GM19023 (cell line): ENCODE data around the gene KIAA1328.
"Not testable (repeated sequence)": the region's sequence is repeated elsewhere in the genome, so short reads cannot be mapped to it uniquely, and the experiment has no call there.

ENCODE experiments used
- ATAC-seq: cut with Tn5 transposase; IDR thresholded peaks from one replicate; pipeline ENCODE4 v1.9.1; 2021; ENCODE audit warnings: mild to moderate bottlenecking, moderate library complexity; ENCODE audit not compliant: unreplicated experiment

KIAA1328 gene

GRCh38 chr18:36828630-36829361, at the start of gene KIAA1328, which contains the start of gene TPGS2:
TSS of gene KIAA1328 (plus strand) at chr18:36829127. CDS start at chr18:36829139, 12 bp downstream.
TSS of gene TPGS2 (minus strand) at chr18:36829002. CDS start at chr18:36828767, 235 bp downstream.
- ATAC-seq, result peak; percentile 94

GRCh38 chr18:36780748-36781147, 48.2 kb upstream of the KIAA1328 start:
- ATAC-seq, result no peak

GRCh38 chr18:36782710-36783109, 46.2 kb upstream of the KIAA1328 start:
- no peak for ATAC-seq

- no peak for ATAC-seq
Measured at GRCh38 chr18:36783792-36784191, 45.1 kb upstream of the KIAA1328 start.

GRCh38 chr18:36786686-36787085, 42.2 kb upstream of the KIAA1328 start:
- ATAC-seq, result no peak

- ATAC-seq, result no peak
Measured at GRCh38 chr18:36792634-36793283, 36.2 kb upstream of the KIAA1328 start.

GRCh38 chr18:36798738-36799473, 30.0 kb upstream of the KIAA1328 start:
- no peak for ATAC-seq

GRCh38 chr18:36805105-36805504, 23.8 kb upstream of the KIAA1328 start:
- no peak for ATAC-seq

- no peak for ATAC-seq
Measured at GRCh38 chr18:36808681-36809080, 20.2 kb upstream of the KIAA1328 start.

GRCh38 chr18:36809590-36810381, 19.1 kb upstream of the KIAA1328 start:
- ATAC-seq, result peak; percentile 94

GRCh38 chr18:36811430-36811829, 17.5 kb upstream of the KIAA1328 start:
- ATAC-seq, result no peak

- ATAC-seq, result no peak
Measured at GRCh38 chr18:36811955-36812354, 17.0 kb upstream of the KIAA1328 start.

- ATAC-seq, result no peak
Measured at GRCh38 chr18:36812678-36813077, 16.2 kb upstream of the KIAA1328 start.

- no peak for ATAC-seq
Measured at GRCh38 chr18:36813101-36813775, 15.7 kb upstream of the KIAA1328 start.

- no peak for ATAC-seq
Measured at GRCh38 chr18:36813824-36814223, 15.1 kb upstream of the KIAA1328 start.

GRCh38 chr18:36814994-36815393, 13.9 kb upstream of the KIAA1328 start:
- no peak for ATAC-seq

GRCh38 chr18:36816096-36816495, 12.8 kb upstream of the KIAA1328 start:
- not testable (repeated sequence) for ATAC-seq

- ATAC-seq, result no peak
Measured at GRCh38 chr18:36817039-36817438, 11.9 kb upstream of the KIAA1328 start.

GRCh38 chr18:36818652-36819051, 10.3 kb upstream of the KIAA1328 start:
- ATAC-seq, result no peak

- no peak for ATAC-seq
Measured at GRCh38 chr18:36819621-36820020, 9.3 kb upstream of the KIAA1328 start.
